HL-60 (cell line): ENCODE data around the gene ROS1.

Source experiments
- GABPA ChIP-seq: IDR thresholded peaks from 2 replicates; pipeline ENCODE4 v1.6.1; 2012; ENCODE audit warnings: low read depth
- POLR2AphosphoS5 ChIP-seq: IDR thresholded peaks from 2 replicates; pipeline ENCODE4 v1.6.1; 2012; ENCODE audit warnings: low read depth
- REST ChIP-seq: IDR thresholded peaks from 2 replicates; pipeline ENCODE4 v1.6.1; 2012; ENCODE audit warnings: low read depth; ENCODE audit not compliant: insufficient replicate concordance
- SPI1 ChIP-seq: IDR thresholded peaks from 2 replicates; pipeline ENCODE4 v1.6.1; 2012; ENCODE audit warnings: low read depth, mild to moderate bottlenecking, borderline replicate concordance
- TF ChIP-seq, protein P1 (sequence below): IDR thresholded peaks from one replicate; pipeline ENCODE4 v1.5.1; 2011; ENCODE audit warnings: low read length, control low read depth, inconsistent platforms; ENCODE audit not compliant: insufficient read depth

- TF ChIP-seq POLR2AphosphoS5 (no peak), REST (no peak), SPI1 (no peak), GABPA (no peak)
- TF ChIP-seq, protein P1, sequence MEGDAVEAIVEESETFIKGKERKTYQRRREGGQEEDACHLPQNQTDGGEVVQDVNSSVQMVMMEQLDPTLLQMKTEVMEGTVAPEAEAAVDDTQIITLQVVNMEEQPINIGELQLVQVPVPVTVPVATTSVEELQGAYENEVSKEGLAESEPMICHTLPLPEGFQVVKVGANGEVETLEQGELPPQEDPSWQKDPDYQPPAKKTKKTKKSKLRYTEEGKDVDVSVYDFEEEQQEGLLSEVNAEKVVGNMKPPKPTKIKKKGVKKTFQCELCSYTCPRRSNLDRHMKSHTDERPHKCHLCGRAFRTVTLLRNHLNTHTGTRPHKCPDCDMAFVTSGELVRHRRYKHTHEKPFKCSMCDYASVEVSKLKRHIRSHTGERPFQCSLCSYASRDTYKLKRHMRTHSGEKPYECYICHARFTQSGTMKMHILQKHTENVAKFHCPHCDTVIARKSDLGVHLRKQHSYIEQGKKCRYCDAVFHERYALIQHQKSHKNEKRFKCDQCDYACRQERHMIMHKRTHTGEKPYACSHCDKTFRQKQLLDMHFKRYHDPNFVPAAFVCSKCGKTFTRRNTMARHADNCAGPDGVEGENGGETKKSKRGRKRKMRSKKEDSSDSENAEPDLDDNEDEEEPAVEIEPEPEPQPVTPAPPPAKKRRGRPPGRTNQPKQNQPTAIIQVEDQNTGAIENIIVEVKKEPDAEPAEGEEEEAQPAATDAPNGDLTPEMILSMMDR, result no peak
Measured at GRCh38 chr6:117464700-117465099, 39.0 kb upstream of the ROS1 start.
